Activated T-helper 9 cell treated with anti-CD3 and anti-CD28 coated beads, Interleukin-2, amount 50 U/mL, for 16 hours (primary cell): ENCODE measurements around the gene DIP2C.
A peak's percentile ranks its signal among the peaks of the same experiment; 100 is the strongest.
"Not testable (repeated sequence)": the region's sequence is repeated elsewhere in the genome, so short reads cannot be mapped to it uniquely, and the experiment has no call there.

Source experiments
- DNase-seq: peaks from one replicate; pipeline ENCODE4 v3.0.0-alpha.2; 2020; ENCODE audit warnings: low read depth

Gene DIP2C

DNA sequence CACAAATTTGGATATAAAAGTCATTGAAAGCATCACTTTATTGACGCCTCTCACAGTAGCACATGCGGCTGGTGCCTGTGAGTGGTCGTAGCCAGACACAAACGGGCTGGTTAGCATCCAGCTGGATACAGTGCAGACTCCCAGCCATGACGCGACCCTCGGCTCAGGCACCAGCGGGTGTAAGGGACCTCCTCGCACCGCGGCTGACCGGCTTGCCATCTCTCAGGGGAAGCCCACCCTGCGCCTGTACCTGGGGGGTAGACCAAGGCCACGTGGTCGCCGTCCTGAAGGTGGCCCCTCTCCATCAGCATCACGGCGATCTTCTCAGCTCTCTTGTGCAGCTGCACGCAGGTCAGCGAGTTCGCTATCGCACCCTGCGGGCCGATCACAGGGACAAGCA, 340.4 kb downstream of the DIP2C start:
- no peak for DNase-seq

DNA sequence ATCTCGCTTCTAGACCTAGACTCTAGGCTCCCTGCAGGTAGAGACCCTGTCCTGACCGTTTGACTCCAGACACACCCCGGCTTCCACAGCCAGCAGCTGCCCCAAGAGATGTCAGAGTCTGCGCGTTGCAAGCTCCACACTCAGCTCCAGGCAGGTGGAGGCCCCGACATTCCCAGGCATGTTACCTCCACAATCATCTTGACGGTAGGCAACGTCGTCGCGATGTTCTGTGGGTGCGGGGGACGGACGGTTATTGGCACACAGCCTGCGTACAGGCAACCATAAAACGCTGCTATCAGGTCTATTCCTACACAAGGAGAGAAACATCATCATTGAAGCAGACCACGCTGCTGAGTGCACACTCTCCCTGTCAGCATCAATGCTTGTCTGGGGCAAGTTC, 341.0 kb downstream of the DIP2C start:
- no peak for DNase-seq

DNA sequence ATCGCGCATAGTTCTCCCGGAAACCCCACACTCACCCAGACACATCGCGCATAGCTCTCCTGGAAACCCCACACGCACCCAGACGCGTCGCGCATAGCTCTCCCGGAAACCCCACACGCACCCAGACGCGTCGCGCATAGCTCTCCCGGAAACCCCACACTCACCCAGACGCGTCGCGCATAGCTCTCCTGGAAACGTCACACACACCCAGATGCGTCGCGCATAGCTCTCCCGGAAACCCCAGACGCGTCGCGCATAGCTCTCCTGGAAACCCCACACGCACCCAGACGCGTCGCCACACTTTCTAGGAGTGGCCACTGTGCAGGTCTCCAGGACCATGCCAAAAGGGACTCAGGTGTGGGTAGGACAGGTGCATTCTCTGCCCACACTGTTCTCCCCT, 341.7 kb downstream of the DIP2C start:
- not testable (repeated sequence) for DNase-seq

DNA sequence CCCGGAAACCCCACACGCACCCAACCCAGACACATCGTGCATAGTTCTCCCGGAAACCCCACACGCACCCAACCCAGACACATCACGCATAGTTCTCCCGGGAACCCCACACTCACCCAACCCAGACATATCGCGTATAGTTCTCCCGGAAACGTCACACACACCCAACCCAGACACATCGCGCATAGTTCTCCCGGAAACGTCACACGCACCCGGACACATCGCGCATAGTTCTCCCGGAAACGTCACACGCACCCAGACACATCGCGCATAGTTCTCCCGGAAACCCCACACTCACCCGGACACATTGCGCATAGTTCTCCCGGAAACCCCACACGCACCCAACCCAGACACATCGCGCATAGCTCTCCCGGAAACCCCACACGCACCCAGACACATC, 342.3 kb downstream of the DIP2C start:
- not testable (repeated sequence) for DNase-seq

DNA sequence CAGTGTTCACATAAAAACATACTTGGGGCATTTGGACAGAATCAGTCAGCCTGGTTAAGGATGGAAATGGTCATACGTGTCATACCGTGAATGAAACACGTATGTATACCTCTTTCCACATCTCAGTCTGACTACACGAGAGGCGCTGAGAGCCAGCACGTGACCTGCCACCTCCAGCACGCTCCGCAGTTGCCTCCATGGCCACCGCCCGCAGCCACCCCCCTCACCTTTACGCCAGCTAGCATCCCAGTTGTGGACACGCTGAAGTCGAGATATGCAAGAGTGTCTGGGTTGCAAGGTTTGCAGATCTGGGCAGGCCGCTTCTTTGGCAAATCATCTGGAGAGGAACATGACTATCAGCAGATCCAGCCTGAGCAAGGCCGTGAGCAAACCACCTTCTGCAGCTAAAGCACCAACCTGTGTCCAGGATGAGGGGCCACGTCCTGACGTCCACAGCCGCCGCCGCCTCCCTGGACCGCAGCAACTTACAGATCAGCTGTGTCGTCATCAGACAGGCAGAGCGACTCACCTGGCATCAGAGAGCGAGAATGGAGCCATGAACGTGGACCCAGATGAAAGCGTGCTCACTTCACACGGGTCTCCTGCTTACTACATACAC, 344.8 kb downstream of the DIP2C start:
- DNase-seq = no peak

DNA sequence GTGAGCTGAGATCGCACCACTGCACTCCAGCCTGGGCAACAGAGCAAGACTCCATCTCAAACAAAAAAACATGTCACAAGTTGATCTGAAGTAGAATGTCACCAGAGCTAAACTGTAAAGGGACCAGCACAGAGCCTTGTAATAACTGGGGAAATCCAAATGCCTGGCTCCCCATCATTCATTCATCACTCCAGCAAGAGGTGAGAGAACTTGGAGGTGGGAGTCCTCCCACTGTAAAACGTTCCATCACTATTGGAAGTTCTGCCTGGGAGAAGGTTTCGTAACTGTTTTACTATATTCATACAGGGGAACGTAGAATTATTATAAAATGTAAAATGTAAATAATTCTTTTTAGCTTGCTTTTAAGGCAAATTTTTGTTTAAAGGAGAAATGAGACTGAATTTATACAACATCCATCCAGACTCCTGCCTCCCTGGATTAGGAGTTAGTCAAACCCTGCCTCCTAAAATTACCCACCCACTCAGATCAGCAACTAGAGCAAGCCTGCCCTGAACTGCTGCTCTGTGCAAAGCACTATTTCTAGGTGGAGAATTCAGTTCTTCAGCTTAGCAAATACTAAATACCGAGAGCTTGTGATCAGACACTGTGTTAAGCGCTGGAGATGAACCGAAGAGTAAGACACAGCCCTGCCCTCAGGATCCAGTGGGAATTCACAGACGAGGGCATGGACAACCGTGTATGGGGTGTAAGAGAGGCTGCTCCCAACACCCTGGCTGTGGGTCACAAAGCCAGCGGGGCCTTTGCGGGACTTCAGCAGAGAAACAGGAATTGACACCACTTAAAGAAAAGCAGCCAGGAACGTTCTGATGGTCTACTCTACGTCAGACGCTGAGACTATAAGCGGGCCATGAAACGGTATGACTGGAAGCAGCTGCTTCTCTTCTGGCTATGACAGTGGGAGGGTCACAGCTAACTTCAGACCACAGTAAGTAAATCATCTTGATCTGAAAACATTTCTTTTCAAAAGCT, 345.9 kb downstream of the DIP2C start:
- no peak for DNase-seq

DNA sequence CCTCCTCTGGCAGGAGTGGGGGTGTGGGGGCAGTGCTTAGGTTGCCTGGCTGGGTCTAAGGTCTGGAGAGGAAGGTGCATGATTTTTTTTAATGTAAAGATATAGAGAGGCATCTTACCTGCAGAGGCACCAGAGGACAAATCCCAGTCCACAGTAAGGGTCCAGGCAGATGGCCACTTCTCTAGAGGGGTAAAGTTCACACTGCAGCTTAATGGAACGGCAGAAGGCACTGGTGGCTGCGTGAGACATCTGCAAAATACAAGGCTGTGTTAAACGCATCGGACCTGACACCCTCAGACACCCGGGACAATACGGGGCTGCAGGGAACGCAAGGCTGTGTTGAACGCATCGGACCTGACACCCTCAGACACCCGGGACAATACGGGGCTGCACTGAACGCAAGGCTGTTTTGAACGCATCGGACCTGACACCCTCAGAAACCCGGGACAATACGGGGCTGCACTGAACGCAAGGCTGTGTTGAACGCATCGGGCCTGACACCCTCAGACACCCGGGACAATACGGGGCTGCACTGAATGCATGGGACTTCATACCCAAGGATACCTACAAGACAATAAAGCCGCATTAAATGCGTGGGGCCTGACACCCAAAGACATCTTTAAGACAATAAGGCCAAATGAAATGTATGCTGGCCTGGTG, 348.3 kb downstream of the DIP2C start:
- DNase-seq = no peak

DNA sequence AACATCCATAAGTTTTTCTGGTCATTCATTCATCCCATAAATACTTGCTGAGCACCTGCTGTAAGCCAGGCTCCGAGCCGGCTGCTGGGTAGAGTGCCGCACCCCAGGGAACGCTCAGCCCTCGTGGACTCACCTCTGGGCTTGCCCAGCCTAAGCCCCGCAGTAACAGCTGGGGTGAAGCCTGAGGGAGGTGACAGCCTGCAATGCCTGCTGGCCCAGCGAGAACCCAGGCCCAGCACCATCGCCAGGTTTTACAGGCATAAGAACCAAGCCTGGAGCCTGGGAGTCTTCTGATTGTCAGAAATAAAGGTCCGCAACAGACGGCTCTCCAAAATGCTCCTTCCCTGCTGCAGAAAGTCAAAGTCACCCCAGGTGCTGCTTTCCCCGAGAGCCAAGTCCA, 348.8 kb downstream of the DIP2C start:
- DNase-seq = no peak

DNA sequence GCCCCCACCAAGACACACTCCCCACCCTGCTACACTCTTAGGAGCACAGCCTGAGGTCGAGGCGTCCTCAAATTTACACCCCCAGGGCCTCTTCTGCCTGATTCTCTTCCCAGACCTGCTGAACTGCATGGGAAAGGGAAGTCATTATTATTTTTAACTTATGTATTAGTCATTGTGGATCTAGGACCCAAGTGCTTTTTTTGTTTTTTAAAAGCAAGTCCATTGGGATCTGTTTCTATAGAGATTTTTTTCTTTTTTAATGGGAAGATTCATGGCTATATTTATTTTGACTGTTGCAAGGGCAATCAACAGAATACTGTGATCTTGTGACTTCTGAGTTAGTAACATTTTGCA, 350.5 kb downstream of the DIP2C start:
- DNase-seq = no peak

DNA sequence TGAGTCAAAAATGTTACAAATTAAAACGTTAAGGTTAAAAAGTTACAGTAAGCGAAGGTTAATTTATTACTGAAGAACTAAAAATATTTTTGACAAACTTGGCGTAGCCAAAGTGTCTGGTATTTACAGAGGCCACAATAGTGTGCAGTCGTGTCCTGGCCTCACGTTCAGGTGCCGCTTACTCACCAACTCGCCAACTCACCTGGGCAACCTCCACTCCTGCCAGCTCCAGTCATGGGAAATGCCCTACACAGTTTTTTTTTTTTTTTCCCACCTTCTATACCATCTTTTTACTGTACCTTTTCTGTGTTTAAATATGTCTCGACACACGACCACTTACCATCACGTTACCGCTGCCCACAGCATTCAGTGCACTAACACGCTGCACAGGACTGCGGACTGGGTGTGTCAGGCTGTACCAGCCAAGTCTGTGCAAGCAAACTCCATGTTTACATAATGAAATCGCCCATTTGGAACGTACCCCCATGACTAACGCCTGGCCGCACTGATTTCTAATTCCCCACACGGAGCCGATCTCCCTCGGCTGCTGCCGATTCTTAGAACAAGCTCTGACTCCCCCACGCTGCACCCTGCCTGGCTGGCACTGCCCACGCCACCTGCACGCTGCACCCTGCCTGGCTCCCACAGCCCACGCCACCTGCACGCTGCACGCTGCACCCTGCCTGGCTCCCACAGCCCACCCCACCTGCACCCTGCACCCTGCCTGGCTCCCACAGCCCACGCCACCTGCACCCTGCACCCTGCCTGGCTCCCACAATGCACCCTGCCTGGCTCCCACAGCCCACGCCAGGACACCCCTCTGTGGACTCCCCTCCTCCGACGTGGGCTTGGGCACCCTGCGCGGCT, 351.1 kb downstream of the DIP2C start:
- DNase-seq = no peak

DNA sequence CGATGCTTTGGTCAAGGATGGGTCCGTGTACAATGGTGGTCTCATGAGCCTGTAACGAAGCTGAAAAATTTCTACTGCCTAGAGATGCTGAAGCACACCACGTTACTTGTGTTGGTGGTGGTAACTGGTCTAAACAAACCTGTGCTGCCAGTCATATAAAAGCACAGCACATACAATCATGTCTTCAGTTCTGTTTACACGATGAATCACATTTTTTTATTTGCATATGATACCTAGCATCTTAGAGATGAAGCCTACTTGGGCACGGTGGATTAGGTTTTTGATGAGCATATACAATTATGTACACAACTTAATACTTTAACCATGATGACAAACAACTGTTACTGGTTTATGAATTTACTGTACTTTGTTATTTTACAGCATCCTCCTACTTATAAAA, 353.2 kb downstream of the DIP2C start:
- no peak for DNase-seq

DNA sequence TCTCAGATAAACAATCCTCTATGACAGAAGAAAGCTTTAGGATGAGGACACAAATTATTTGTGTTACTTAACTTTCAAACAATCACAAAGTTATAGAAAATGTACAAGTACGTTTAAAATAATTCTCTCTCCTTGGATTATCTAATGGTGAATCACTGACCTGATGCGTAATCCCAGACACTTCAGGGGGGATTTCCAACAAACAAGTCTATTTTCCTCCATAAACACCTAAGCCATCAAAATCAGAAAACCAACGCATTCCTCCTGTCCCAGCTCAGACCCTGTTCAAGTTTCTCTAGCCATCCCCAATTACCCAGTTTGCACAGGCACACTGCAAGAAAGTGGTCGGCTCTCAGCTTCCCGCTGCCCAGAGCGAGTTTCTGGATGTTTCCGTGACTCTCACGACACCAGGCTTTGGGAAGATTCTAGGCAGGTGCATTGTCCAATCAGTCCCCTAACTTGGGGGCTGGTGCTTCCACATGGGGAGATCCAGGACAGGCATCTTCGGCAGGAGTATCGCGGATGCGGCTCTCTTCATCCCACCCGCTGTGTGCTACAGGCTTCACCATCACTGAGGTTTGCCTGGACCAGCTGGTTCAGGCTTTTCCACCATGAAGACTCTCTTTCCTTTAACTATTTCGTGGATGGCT, 354.2 kb downstream of the DIP2C start:
- no peak for DNase-seq

DNA sequence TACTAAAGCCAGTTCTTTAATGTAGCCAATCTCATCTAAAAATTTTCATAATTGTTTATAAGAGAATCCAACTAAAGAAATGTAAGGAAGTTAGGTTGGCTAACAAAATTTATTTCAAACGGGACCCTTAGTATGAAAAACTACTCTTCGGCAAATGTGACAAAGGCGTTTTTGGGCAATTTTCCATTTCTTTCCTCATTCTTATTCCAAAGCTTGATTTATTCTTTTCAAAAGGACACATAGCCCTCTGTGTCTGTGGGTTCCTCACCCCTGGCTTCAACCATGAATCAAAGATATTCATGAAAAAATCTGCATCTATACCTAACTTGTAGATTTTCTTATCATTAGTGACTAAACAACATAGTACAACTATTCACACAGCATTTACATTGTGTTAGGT, 358.3 kb downstream of the DIP2C start:
- no peak for DNase-seq

DNA sequence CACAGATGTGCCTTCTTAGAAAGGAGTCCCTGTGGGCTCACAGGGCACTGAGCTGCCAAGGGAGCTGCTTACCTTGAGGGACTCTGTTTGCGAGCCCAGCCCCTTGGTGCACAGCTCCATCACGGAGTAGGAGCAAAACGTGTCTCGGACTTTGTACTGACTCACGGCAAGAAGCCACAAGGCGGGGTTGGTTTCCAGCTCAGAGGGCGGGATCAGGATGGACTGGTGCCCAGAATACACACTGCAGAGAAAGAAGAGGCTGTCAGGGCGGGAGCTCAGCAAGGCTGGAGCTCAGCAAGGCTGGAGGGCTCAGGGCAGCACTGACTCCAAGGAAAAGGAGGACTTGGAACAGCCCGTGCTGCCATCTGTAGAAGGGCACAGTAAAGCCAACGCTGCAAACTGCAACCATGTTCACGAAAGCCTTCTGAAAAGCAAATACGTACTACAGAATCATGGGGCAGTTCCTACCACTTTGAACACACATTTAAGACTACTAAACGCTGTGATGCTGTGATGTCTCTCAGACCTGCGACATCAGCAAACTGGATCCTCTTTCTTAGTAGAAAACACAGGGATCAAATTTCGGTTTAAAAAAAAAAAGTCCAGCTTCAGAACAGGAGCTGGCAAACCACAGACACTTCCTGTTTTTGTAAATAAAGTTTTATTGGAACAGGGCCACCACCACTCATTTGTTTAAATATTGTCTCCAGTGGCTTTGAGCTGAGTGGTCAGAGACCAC, 359.9 kb downstream of the DIP2C start:
- peak; percentile 11 for DNase-seq

DNA sequence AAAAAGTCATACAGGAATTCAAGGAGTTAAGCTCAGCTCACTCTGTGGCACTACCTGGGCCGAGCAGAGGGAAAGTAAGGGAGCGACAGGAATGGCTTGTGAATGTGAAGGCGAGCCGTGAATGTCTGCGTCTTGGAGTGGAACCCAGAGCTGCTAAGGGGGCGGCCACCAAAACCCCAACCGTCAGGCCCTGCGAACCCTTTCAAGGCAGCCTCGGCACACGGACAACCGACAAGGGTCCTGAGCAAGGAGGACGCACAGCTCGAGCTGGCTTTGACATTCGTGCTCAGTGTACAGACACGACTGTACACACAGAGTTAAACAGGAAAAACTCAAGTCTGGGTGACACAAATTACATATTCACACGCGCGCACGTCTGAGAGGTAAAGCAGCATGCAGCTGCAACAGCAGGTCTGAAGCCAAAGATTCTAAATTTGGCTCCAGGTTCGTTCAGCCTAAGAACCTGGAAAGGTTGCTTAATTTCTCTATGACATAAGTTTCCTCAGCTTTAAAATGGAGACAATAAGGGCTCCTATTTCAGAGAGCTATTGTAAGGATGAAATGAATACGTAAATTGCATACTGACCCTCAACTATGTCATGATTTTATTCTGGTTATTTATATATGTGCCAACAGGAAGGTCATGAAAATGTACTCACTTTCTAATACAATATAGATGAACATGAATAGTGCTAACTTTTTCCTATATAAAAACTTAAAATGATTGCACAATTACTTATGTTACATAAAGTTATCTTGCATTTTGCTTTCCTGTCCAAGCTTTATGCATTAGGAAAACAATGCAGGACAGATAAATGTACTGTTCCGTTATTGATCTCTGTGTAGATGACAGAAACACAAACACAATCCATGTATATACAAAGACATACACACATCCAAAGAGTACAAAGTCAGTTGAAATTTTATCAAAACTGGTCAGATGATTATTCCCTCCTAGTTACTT, 361.3 kb downstream of the DIP2C start:
- DNase-seq = no peak

DNA sequence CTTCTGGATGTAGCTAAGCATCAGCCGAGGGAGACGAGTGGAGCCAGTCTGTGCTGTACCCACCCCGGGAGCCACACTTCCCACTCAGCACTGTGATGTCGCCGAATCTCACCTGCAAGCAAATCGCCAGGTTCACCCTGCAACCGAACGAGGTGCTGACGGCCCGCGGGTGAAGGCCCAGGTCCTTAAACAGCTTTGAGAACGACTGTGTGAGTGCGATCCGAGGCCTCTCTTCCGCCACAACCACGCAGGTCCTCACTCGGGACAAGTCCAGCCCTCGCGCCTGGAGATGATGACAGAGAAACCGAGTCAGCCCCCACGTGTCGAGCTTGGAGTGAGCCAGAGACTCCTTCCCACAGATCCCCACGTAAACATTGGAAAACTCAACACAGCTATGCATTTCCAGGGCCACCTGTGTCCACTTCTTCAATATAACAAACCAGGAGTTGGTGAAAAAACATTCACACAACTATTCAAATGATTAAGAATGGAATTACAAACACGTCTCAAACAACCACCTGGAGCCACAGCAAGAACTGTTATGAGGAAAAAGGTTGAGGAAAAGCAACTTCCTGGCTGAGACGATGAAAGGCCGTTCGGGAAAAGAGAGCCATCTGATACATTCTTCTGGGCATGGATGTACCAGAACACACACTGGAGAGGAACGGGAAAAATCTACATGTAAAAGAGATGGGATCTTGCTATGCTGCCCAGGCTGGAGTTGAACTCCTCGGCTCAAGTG, 362.4 kb downstream of the DIP2C start:
- no peak for DNase-seq

DNA sequence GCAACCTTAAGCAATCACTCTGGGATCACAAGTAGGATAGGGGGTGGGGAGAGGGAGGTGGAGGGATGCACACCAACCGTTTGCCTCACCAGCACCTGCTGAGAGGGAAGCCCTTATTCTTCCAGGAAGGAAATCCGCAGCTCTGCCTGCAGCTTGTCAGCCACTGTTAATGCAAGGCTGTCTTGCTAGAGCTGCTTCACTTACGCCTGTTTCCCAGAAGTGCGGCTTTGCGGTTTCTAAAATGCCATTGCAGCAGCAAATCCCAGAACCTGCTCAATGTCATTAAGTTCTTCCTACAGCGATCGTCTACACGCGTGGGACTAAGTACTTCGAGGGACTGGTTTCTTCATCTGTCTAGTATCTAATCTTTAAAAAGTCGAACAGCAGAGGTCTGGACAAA, 363.1 kb downstream of the DIP2C start:
- DNase-seq = no peak

DNA sequence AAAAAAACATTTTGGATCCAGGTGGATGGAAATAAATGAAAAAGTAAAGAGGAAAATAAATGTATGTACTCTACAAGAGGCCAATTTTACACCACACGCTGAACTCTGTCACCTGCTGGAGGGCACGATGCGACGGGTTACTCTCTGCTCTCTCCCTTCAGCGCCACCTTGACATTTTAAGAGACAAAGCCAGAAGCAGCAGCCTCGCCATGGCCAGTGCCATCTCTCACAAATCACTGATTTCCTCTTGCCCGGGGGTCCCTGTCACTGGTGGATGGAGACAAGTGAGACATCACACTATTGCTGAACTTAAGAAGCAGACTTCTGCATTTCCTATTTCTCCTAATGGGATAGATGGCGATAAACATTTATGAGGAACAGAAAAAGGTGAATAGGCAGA, 364.2 kb downstream of the DIP2C start:
- no peak for DNase-seq

DNA sequence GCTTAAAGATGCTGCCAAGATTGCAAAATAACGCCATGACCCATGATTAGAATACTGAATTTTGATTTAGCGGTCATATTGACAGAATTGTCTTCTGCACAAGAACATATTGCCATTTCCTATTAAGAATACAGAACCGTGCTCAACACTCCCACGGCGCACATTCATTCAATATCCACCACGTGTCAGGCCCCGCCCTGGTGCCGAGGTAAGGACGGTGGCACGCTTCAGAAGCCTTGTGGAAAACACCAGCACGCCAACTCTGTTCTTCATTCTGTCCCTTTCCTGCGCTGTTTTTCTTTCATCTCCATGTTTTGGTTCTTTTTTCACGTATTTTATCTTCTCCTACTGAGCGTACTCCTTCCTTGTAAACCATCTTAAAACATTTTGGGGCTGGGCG, 364.9 kb downstream of the DIP2C start:
- no peak for DNase-seq
